ENCODE results near the gene STMND1.
"Not testable (repeated sequence)": the region's sequence is repeated elsewhere in the genome, so short reads cannot be mapped to it uniquely, and the experiment has no call there.

STMND1 gene

DNA sequence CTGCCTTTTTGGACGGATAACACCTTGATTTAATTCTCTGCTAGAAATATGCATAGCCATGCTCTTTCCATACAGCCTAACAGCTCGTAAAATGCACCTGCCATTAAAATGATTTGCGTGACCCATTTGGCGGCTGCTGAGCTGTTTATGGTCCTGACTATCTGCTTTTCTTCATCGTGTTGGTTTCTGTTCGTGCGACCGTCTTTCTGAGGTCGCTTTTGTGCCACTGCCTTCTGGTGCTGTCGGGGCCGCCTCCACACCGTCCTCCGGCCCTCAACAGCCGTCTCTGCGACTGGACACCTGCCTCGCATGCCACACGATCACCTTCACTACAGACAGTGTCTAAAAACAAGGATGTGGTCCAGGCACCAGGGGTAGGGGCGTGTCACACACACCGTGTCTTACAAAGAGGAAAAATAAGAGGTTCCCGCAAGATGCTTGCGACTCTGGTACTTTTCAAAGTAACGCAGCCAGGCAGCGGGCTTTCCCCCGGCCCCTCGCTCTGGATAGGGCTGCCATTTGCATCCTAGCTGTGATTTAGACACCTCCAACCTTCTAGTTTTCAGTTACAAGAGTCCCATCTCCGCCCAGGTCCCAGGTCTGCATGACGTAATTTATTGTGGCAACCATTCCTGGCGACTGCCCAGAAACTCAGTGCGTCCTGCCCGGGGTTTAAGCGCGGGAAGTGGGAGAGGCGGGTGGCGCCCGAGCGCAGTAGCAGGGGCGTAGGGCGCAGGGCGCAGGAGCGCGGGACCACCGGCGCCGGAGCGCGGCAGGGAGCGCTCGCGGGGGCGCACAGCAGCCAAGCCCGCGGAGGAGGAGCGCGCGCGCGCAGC lies at the start of gene STMND1:
Gene STMND1, plus strand, starts transcription at position 629 of the 836 bp plus-strand sequence. CDS start 208 bp downstream, outside the sequence.
- DNase-seq (ENCODE audit: low read depth in 2 of 2) = no peak

DNA sequence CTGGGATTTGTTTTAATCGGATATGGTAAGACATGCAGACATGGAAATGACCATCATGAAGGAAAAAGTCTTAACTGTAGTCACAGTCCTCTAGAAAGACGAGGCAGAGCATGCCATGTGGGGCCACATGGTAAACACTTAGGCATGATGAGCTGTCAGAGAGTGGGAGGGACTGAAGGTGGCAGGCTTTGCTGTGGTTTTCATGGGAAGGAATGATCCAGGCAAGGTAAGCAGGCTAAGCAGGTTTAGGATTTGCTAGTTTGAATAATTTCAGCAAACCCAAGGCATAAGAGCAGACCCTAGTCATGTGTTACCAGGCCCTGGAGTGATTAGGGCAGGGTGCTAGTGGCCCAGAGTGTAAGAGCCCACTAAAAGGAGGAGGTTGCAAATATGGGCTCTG lies 47.2 kb upstream of the STMND1 start:
- no peak for DNase-seq (ENCODE audit: low read depth in 2 of 2)

DNA sequence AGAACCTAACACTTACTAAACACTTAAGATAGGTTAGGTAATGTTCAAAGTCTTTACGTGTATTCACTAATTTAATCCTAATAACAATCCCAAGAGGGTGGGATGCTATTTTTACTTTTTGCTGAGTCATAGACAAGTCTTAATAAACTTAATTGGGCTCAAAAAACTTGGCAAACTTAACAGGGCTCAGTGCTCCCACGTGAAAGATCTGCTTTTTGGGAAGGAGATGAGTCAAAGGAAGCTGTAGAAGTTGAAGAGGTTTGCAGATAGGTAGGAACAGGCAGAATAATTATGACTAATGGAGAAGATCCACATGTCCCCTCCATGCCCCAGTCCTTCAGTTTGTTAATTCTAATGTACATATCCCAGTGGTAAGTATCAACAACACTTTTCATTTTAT lies 44.5 kb upstream of the STMND1 start:
- DNase-seq (ENCODE audit: low read depth in 2 of 2) = no peak

DNA sequence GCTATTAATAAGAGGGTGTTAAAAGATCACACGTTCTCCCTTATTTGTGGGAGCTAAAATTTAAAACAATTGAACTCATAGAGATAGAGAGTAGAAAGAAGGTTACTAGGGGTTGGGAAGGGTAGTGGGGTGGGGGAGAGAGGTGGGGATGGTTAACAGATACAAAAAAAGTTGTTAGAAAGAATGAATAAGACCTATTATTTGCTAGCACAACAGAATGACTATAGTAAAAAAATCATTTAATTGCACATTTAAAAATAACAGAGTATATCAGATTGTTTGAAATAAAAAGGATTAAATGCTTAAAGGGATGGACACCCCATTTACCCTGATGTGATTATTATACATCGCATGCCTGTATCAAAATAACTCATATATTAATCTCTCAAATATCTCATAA lies 43.3 kb upstream of the STMND1 start:
- no peak for DNase-seq (ENCODE audit: low read depth in 2 of 2)

DNA sequence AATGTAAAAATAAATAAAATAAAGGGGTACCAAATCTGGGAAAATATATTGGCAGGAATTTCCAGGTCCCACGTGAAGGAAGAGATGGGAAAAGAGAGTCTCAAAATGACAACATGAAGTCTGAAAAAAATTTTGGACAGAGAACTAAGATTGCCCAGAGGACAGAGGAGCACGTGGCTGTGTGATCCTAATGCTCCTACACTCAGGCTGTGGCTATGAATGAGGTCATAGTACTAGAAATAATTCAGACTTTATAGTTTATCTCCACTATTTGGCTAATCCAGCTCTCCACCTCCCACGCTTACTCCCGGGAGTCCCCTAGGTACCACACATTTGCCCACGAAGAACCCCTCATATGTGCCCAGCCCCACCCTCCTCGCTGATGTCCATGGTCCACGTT lies 42.8 kb upstream of the STMND1 start:
- no peak for DNase-seq (ENCODE audit: low read depth in 2 of 2)

DNA sequence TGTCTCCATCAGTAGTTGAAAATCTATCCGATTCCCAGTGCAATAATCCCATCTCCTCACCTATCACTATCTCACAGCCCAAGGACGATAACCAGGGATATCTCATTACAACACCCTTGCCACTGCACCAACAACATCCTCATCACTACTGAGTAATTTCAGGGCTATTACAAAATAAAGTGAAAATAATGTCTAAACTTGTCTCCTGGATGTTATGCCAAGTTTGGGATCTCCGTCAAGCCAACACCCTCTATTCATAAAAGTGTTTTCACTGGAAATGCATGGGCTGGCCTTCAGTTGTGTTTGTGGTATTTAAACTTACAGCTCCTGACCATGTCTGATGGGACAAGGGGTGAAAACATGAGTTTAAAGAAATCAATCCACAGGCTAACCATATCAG lies 42.0 kb upstream of the STMND1 start:
- no peak for DNase-seq (ENCODE audit: low read depth in 2 of 2)

DNA sequence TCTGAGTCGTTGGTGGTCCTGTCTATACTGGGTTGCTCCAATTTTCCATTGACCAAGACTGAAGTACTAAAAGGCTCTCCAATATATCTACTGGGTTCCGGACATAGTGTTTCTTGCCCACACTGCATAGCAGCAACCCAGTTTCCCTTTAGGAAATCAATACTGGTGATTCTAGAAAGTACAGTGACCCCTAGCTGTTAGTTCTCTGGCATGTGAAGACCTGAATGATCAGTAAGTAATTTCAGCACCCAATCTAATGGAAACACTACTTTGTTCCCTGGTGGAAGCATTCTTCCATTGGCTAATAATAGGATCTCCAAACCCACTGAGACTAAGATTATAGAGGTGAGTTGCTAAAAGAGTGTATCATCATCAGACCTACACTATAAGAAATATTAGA lies 40.8 kb upstream of the STMND1 start:
- DNase-seq (ENCODE audit: low read depth in 2 of 2) = no peak

DNA sequence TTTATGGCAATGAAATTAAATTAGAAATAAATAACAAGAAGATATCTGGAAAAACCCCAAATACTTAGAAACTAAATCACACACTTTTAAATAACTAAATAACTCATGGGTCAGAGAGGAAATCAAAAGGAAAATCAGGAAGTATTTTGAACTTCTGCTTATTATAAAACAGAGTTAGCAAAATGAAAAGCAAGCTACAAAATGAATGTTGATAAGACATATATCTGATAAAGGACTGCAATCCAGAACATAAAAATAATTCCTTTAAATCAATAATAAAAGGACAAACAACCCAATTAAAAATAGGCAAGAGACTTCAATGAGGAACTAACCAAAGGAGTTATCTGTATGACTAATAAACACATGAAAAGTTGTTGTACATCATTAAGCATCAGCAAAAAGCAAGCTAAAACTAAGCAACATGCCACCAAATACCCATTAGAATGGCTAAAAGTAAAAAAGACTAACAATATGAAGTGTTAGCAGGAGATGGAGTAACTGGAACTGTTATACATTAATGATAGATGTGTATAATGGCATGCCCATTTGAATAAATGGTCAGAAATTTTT lies 38.9 kb upstream of the STMND1 start:
- no peak for DNase-seq (ENCODE audit: low read depth in 2 of 2)

DNA sequence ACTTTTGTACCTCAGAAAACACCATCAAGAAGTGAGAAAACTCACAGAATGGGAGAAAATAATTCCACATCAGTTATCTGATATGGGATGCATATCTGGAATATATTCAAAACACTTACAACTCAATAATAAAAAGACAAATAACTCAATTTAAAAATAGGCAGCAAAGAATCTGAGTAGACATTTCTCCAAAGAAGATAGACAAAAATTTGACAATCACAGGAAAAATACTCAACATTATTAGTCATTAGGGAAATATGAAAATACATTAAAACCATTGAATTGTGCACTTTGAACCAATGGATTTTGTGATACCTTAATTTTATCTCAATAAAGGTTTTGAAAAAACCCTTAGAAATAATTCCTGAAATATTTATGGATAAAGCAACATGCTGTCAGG lies 36.9 kb upstream of the STMND1 start:
- no peak for DNase-seq (ENCODE audit: low read depth in 2 of 2)

DNA sequence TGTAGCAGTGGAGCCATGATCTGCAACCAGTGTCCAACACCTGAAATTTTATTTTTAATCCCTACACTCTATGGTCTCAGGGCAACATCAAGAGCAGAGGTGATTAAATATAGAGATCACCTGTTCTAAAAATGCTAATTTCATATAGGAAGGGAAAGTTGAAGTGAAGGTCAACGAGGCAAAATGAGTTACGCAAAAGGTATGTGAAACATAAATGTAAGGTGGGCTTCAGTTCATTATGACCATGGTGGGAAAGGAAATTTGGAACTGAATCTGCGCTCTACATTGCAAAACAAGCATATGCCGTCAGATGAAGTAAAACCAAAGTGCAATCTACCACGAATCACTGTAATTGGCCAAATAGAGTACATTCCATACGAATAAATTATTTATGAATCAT lies 35.2 kb upstream of the STMND1 start:
- DNase-seq (ENCODE audit: low read depth in 2 of 2) = no peak

DNA sequence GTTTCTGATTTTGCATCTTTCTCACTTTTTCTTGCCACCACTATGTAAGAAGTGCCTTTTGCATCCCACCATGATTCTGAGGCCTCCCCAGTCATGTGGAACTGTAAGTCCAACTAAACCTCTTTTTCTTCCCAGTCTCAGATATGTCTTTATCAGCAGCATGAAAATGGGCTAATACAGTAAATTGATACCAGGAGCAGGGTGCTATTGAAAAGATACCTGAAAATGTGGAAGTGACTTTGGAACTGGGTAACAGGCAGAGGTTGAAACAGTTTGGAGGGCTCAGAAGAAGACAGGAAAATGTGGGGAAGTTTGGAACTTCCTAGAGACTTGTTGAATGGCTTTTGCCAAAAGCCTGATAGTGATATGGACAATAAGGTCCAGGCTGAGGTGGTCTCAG lies 32.9 kb upstream of the STMND1 start:
- DNase-seq (ENCODE audit: low read depth in 2 of 2) = not testable (repeated sequence)

DNA sequence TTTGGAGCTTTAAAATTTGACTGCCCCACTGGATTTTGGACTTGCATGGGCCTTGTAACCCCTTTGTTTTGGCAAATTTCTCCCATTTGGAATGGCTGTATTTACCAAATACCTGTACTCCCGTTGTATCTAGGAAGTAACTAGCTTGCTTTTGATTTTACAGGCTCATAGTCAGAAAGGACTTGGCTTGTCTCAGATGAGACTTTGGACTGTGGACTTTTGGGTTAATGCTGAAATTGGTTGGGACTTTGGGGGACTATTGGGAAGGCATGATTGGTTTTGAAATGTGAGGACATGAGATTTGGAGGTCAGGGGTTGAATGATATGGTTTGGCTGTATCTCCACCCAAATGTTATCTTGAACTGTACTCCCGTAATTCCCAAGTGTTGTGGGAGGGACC lies 31.4 kb upstream of the STMND1 start:
- DNase-seq (ENCODE audit: low read depth in 2 of 2) = not testable (repeated sequence)

DNA sequence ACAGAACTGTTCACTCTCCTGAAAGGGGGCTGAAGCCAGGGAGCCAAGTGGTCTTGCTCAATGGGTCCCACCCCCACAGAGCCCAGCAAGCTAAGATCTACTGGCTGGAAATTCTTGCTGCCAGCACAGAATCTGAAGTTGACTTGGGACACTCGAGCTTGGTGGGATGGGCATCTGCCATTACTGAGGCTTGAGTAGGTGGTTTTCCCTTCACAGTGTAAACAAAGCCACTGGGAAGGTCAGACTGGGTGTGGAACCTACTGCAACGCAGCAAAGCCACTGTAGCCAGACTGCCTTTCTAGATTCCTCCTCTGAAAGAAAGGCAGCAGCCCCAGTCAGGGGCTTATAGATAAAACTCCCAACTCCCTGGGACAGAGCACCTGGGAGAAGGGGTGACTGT lies 28.3 kb upstream of the STMND1 start:
- DNase-seq (ENCODE audit: low read depth in 2 of 2) = not testable (repeated sequence)

DNA sequence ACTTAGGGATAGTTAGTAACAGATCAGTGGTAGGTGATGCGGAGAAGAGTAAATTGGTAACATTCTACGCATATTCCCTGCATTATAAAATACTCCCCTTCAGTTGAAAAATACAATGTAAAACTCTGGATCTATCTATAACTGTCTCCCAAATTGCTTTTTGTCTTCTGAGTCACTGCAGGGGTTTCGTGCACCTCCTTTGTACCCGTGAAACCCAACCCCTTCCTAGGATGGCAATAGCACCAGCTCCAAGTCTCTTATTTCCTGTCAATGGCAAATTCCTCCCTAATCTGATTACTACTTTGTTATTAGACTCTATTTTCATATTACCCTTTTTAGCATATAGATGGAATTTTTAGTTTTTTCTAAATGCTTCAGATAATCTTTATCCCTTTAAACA lies 20.6 kb upstream of the STMND1 start:
- no peak for DNase-seq (ENCODE audit: low read depth in 2 of 2)

DNA sequence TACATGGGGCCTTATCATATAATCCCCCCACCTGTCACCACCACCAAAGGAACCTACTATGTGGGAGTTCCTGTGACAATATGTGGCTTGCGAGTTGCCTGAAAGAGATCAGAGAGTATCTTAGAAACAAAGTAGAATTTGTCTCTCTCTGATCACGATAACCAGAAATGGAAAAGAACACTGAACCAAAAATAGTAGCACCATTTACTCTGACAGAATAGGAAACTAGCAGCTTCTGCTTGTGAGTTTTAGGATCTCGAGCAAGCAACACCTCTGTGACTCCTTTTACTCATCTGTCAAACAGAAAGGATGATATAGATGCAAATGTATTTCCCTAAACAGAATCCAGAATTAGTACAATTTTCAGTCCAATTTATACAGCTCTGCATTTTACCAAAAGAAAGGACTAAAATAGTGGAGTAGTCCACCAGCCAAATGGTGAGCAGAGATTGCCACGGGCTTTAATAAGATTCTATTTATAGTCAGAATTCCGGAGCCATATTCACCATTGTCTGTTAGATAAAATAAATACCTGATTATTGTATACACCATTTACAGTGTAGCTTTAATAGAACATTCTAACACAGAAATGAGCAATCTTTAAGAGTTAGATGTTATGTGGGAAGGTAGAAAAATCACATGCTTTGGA lies 19.9 kb upstream of the STMND1 start:
- no peak for DNase-seq (ENCODE audit: low read depth in 2 of 2)

DNA sequence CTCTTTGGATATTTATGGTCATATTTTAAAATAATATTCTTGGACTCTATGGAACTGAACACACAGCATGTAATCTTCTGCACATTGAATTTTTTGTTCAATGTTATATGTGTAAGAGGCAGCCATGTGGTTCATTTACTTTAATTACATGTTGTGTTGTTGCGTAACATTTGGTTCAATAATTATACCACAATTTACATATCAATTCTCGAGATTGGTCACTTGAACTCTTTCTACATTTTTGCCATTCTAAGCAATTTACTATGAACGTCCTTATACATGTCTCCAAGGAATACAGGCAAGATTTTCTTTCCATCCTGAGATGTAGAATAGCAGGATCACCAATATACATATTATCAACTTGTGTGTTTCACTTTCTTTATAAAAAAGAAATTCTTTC lies 18.5 kb upstream of the STMND1 start:
- DNase-seq (ENCODE audit: low read depth in 2 of 2) = no peak

DNA sequence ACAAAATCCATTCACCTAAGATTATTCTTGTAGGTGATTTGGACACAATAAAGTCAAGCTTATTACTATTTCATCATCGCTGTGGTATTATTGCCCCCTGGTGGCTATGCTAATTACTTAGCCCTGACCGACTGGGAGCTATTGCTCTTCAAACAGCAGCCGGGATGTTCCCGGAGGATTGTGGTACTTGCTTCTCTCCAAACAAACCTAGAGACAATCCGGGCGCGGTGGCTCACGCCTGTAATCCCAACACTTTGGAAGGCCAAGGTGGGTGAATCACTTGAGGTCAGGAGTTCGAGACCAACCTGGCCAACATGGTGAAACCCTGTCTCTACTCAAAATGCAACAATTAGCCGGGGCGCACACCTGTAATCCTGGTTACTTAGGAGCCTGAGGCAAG lies 15.4 kb upstream of the STMND1 start:
- DNase-seq (ENCODE audit: low read depth in 2 of 2) = no peak

DNA sequence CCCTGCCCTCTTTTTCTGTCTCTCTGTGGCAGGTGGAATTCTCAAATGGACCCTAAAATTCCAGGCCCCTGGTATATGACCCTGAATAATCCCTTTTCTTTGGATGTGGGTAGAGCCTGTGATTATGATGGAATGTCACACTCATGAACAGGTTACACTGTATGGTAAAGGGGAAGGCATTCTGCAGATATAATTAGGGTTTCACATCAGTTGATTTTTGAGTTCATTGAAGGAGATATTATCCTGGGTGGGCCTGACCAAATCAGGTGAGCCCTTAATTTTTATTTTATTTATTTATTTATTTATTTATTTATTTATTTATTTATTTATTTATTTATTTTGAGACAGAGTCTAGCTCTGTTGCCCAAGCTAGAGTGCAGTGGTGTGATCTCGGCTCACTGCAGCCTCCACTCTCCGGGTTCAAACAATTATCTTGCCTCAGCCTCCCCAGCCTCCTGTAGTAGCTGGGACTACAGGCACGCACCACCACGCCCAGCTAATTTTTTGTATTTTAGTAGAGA lies 13.7 kb upstream of the STMND1 start:
- no peak for DNase-seq (ENCODE audit: low read depth in 2 of 2)

DNA sequence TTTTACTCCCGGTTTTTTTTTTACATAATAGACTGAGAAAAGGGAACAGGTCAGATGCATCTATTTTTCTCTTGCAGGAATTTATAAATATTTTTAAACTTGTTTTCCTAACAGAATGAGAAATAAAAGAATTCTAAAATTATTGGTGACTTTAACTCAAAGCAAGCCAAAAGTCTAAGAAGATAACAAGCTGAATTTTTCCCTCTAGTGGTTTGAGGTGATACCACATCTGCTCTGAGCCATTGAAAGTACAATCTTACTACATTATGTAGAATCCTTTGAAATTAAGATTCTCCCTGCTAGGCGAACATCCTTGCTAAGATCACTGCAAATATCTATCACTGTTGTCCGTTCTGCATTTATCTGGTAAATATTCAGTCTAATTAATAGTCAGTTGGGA lies 10.7 kb upstream of the STMND1 start:
- DNase-seq (ENCODE audit: low read depth in 2 of 2) = no peak

DNA sequence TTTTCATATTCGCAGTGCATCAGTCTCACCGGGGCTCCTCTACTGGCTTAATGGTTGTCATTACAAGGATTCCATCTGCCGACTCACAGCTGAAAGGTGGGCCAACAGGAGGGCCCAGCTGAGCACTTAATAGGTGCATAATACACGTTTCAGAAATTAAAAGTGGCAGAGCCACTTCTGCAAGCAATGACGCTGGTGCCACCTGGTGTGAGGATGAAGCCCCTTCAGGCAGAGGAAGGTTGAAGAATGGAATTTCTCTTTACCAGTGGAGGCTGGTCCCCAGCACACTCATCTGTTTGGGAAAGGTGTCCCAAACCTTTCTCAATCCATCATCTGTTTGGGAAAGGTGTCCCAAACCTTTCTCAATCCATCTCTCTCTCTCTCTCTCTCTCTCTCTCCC lies 8.2 kb upstream of the STMND1 start:
- no peak for DNase-seq (ENCODE audit: low read depth in 2 of 2)

DNA sequence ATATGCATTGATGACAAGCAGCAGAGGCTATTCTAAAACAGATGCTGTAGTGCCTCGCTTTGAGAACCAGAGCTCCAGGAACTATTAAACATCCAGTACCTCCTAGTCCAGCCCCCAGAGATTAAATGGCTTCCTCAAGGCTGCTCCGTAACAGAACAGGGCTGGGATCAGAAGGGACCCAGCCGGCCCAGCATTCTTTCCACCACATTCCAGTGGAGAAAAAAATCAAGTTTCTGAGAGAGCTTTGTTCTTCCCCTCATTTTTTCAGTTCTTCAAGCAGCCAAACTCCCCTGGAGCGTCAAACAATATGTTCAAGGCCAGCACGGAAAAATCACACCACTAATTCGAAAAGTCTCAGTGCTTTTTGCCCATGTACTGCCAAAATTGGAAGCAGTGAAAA lies 5.8 kb upstream of the STMND1 start:
- DNase-seq (ENCODE audit: low read depth in 2 of 2) = no peak

DNA sequence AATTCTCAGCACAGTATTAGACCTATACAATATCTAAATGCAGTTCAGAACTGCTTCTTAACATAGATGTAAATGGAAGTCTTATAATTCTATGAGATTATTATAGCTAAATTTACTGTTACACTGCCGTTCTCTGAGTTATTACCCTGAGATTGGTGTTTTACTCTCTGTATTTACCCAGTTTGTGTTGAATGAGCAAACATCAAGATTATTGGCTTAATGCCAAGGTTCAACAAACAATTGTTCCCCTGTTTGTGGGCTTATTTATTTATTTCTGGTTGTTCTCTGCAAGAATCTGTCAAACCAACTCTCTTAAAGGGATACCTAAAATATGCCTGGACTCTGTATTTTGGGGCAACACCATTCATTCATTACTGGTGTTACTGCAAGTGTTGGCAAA lies 5.2 kb upstream of the STMND1 start:
- no peak for DNase-seq (ENCODE audit: low read depth in 2 of 2)

DNA sequence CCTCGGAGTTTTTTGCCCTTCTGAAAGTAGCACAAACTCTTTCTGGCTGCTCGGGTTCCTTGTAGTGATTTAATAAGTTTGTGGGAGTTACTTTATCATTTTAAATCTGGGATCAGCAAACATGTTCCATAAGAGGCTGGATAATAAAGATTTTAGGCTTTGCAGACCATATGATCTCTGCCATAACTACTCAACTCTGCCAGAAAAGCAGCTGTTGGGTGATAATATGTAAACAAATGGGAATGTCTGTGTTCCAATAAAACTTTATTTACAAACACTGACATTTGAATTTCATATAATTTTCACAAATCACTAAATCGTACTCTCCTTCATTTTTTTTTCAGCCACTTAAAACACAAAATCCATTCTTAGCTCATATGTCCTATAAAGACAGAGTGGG lies 3.9 kb upstream of the STMND1 start:
- no peak for DNase-seq (ENCODE audit: low read depth in 2 of 2)
